Measurements from ENCODE around the gene TMEM212. TPM values are rescaled to one million over a fixed set of nuclear protein-coding genes. Genes with fewer than 3 reads are reported as not detected.

The TMEM212 gene
- total and polyA plus RNA-seq, 2 of the 13 experiments (the other 11 are each of a cell fraction or from before 2014, with no cell fraction given) = not detected

GRCh38 chr3:171807129-171807675, 35.9 kb upstream of the TMEM212 start (continued):
- peak; percentile 74; the same call in 1 of the 2 replicates for TF ChIP-seq ZNF121 (CRISPR knock-in tag; IDR thresholded peaks at IDR 0.05)
- TF ChIP-seq CSRNP1 (CRISPR knock-in tag; IDR thresholded peaks at IDR 0.05) = no peak
- no peak for TF ChIP-seq NCOR1 (IDR thresholded peaks at IDR 0.05; ENCODE audit: borderline replicate concordance, low read length)
- no peak for TF ChIP-seq MTF1 (CRISPR knock-in tag; IDR thresholded peaks at IDR 0.05)
- no peak for TF ChIP-seq ZBTB43 (CRISPR knock-in tag; conservative IDR thresholded peaks at IDR 0.05)
- TF ChIP-seq HOXA7 (CRISPR knock-in tag; IDR thresholded peaks at IDR 0.05) = no peak
- no peak for TF ChIP-seq AKAP8 (CRISPR knock-in tag; IDR thresholded peaks at IDR 0.05)
- TF ChIP-seq NFATC3 (CRISPR knock-in tag; IDR thresholded peaks at IDR 0.05) = no peak
- TF ChIP-seq ZNF646 (CRISPR knock-in tag; IDR thresholded peaks at IDR 0.05) = no peak
- TF ChIP-seq TERF1 (CRISPR knock-in tag; IDR thresholded peaks at IDR 0.05) = no peak
- 0 out of 2 replicates have a peak, but pooled peaks have one; percentile 58 for TF ChIP-seq FOXO4 (CRISPR knock-in tag; conservative IDR thresholded peaks at IDR 0.05)
- TF ChIP-seq ZBTB3 (CRISPR knock-in tag; IDR thresholded peaks at IDR 0.05; ENCODE audit: borderline replicate concordance, low read depth) = no peak
- no peak for TF ChIP-seq ZNF337 (CRISPR knock-in tag; IDR thresholded peaks at IDR 0.05; ENCODE audit: borderline replicate concordance, low read depth)

Measured in HepG2 (cell line).